Subcutaneous adipose tissue (tissue), 4 donors: ENCODE results near the gene ALDH3B1. TPM values are rescaled to one million over a fixed set of nuclear protein-coding genes. Genes with fewer than 3 reads are reported as not detected.

Source experiments
- CTCF ChIP-seq: fragments of 450-650 bp; IDR thresholded peaks from one replicate; pipeline ENCODE4 v1.5.1; 2016; ENCODE audit warnings: low read depth, mild to moderate bottlenecking, control low read depth, antibody characterized with exemption, moderate library complexity
- total RNA-seq, 4 donors: library from RNA; depleted of rRNA; stranded (reverse); fragments of >200 nt; gene quantifications; one replicate each; pipeline ENCODE4 v1.1.0, GENCODE V29; 2016

The ALDH3B1 gene
- total RNA-seq, 4 donors from 2014 or later = 11.7 to 43.5 (median 22.3) TPM

GRCh38 chr11:68016904-68017817, 7.0 kb downstream of the ALDH3B1 start:
- TF ChIP-seq CTCF = no peak

GRCh38 chr11:68017980-68018729, 8.0 kb downstream of the ALDH3B1 start:
- no peak for TF ChIP-seq CTCF

GRCh38 chr11:68018730-68019190, 8.6 kb downstream of the ALDH3B1 start:
- TF ChIP-seq CTCF = no peak

- TF ChIP-seq CTCF = no peak
Observed at GRCh38 chr11:68019486-68019885, 9.4 kb downstream of the ALDH3B1 start.

- no peak for TF ChIP-seq CTCF
Observed at GRCh38 chr11:68020575-68020974, 10.4 kb downstream of the ALDH3B1 start.

GRCh38 chr11:68021167-68021787, 11.2 kb downstream of the ALDH3B1 start:
- no peak for TF ChIP-seq CTCF

GRCh38 chr11:68022531-68022930, 12.4 kb downstream of the ALDH3B1 start:
- no peak for TF ChIP-seq CTCF
